ENCODE data around the gene SMG9.

DNA sequence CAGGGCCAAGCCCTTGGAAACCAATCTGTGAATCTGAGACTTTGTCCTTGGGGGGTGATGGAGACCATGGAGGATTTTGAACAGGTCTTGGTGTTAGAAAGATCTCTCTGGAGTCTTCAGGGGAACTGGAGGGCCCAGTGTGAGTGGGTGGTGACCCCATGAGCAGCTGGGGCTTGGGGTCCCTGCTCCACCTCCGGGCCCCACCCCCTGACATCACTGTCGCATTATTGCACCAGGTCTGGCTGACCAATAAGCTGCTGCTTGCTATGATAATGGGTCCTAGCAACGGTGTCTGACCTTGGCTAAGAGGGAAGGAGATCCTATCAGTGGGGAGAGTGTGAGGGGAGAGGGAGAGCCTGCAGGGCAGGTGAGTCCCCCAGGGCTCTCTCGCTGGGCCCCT, 39.0 kb downstream of the SMG9 start, which contains the start of gene IRGC:
- TF ChIP-seq, protein P1, sequence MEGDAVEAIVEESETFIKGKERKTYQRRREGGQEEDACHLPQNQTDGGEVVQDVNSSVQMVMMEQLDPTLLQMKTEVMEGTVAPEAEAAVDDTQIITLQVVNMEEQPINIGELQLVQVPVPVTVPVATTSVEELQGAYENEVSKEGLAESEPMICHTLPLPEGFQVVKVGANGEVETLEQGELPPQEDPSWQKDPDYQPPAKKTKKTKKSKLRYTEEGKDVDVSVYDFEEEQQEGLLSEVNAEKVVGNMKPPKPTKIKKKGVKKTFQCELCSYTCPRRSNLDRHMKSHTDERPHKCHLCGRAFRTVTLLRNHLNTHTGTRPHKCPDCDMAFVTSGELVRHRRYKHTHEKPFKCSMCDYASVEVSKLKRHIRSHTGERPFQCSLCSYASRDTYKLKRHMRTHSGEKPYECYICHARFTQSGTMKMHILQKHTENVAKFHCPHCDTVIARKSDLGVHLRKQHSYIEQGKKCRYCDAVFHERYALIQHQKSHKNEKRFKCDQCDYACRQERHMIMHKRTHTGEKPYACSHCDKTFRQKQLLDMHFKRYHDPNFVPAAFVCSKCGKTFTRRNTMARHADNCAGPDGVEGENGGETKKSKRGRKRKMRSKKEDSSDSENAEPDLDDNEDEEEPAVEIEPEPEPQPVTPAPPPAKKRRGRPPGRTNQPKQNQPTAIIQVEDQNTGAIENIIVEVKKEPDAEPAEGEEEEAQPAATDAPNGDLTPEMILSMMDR (IDR thresholded peaks at IDR 0.05; ENCODE audit: low read depth, low read length), result no peak
- TF ChIP-seq EZH2phosphoT487 (IDR thresholded peaks at IDR 0.05; ENCODE audit: low read depth), result no peak

Measured in OCI-LY3 (cell line).